ENCODE data around the gene EXOC3. TPM values are rescaled to one million over a fixed set of nuclear protein-coding genes. Genes with fewer than 3 reads are reported as not detected.

EXOC3 gene
- total and polyA plus RNA-seq, 4 donors: 34.8 to 61.0 (median 51.9) TPM

DNA sequence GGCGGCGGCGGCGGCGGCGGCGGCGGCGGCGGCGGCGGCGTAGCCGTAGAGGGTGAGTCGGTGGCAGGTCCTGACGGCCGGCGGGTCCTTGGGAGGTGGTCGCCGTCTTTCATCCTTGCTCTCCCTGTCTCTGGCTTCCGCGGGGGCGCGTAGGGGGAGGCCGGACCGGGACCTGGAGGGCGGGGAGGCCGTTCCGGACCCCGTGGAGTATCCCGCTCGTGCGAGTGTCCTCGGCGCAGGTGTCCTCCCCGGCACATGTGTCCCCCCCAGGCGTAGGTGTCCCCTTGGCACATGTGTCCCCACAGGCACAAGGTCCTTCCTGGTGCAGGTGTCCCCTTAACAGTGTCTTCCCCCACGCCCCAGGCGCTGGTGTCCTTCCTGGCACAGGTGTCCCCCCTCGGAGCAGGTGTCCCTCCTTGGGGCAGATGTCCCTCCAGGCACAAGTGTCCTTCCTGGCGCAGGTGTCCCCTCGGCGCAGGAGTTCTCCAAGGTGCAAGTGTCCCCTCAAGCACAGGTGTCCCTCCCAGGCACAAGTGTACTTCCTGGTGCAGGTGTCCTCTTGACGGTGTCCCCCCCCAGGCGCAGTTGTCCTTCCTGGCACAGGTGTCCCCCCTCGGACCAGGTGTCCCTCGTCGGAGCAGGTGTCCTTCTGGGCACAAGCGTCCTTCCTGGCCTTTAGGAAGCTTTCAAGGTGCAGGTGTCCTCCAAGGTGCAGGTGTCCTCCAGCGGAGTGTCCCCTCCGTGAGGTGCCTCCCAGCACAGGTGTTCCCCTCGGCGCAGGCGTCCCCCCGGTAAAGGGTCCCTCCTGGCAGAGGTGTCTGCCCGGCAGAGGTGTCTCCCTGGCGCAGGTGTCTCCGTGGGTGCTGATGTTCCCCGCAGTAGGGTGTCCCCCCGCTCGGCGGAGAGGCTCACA is 519 bp downstream of the EXOC3 start:
- Histone ChIP-seq H3K9me3 (ENCODE audit: control insufficient read depth in 4 of 4, insufficient read depth in 3 of 4, low read length in 3 of 4) (no peaks in the 10 kb centered on the region), H3K27ac (ENCODE audit: low read depth in 1 of 2, low read length in 1 of 2) (peak overlapping the region; percentile 56 to 66), H3K4me1 (ENCODE audit: control insufficient read depth in 5 of 5, insufficient read depth in 5 of 5, low read length in 5 of 5) (peaks cover 0 to 19% (median 4%) of the 10 kb centered on the region in 5 donors), H3K4me3 (peak overlapping the region; percentile 99), H3K27me3 (ENCODE audit: control insufficient read depth in 3 of 3, insufficient read depth in 3 of 3, low read length in 2 of 3) (no peaks in the 10 kb centered on the region), H3K9ac (ENCODE audit: insufficient read depth in 1 of 2, low read length in 2 of 2) (peak overlapping the region; percentile 50 to 76), H3K36me3 (ENCODE audit: control insufficient read depth in 4 of 4, insufficient read depth in 4 of 4, low read length in 4 of 4) (peaks cover 5 to 19% (median 17%) of the 10 kb centered on the region in 4 donors)
- DNase-seq: no peak
- TF ChIP-seq, protein P1, sequence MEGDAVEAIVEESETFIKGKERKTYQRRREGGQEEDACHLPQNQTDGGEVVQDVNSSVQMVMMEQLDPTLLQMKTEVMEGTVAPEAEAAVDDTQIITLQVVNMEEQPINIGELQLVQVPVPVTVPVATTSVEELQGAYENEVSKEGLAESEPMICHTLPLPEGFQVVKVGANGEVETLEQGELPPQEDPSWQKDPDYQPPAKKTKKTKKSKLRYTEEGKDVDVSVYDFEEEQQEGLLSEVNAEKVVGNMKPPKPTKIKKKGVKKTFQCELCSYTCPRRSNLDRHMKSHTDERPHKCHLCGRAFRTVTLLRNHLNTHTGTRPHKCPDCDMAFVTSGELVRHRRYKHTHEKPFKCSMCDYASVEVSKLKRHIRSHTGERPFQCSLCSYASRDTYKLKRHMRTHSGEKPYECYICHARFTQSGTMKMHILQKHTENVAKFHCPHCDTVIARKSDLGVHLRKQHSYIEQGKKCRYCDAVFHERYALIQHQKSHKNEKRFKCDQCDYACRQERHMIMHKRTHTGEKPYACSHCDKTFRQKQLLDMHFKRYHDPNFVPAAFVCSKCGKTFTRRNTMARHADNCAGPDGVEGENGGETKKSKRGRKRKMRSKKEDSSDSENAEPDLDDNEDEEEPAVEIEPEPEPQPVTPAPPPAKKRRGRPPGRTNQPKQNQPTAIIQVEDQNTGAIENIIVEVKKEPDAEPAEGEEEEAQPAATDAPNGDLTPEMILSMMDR (IDR thresholded peaks at IDR 0.05; ENCODE audit: control extremely low read depth, extremely low read depth): no peak
- ATAC-seq (ENCODE audit: insufficient read depth, low FRiP score): no peak
- 14 to 27% methylated on average over 44 to 62 of the region's 62 CpGs for WGBS, 2 donors

DNA sequence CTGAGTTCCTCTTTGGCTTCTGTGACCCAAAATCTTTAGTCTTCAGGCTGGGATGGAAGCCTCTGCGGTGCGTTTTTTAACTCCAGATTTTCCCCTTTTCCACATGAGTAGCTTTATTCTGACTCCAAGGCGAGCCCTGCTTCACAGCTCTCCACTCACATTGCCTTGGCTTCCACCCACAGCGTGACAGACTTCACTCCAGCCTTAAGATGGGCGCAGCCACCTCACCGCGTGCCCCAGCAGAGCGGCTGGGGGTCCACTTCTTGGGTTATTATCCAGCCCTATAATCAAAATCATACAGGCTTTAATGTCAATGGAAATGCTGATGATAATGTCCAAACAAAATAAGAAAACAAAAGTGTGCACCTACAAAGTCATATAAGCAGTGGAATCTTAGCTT is 1.2 kb downstream of the EXOC3 start:
- Histone ChIP-seq H3K36me3 (ENCODE audit: control insufficient read depth in 4 of 4, insufficient read depth in 4 of 4, low read length in 4 of 4) (peaks cover 7 to 26% (median 22%) of the 10 kb centered on the region in 4 donors), H3K27me3 (ENCODE audit: control insufficient read depth in 3 of 3, insufficient read depth in 3 of 3, low read length in 2 of 3) (no peaks in the 10 kb centered on the region), H3K4me1 (ENCODE audit: control insufficient read depth in 5 of 5, insufficient read depth in 5 of 5, low read length in 5 of 5) (peaks cover 0 to 20% (median 4%) of the 10 kb centered on the region in 5 donors), H3K9me3 (ENCODE audit: control insufficient read depth in 4 of 4, insufficient read depth in 3 of 4, low read length in 3 of 4) (no peaks in the 10 kb centered on the region), H3K9ac (ENCODE audit: insufficient read depth in 1 of 2, low read length in 2 of 2) (no peak overlapping the region), H3K4me3 (no peak overlapping the region), H3K27ac (ENCODE audit: low read depth in 1 of 2, low read length in 1 of 2) (no peak overlapping the region)
- WGBS, 2 donors: 84 to 89% methylated on average over 8 of the region's 8 CpGs
- ATAC-seq (ENCODE audit: insufficient read depth, low FRiP score) (no peak), DNase-seq (no peak)
- TF ChIP-seq, protein P1 (IDR thresholded peaks at IDR 0.05; ENCODE audit: control extremely low read depth, extremely low read depth): no peak

DNA sequence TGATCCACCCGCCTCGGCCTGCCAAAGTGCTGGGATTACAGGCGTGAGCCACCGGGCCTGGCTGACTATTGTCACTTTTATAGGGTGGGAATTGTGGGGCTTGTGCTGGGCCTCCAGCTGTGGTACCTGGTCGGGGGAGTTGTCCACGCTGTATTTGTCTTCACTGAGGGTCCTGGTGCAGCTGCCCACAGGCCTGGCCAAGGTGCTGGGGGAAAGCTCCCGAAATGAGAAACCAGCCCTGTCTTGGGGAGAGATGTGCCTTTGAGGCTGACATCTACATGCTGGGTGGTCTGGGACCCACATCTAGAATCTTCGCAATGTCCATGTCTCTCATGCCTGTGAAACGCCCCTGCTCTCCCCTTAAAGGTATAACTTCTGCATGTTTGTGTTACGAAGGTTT is 2.6 kb downstream of the EXOC3 start:
- Histone ChIP-seq H3K27me3 (ENCODE audit: control insufficient read depth in 3 of 3, insufficient read depth in 3 of 3, low read length in 2 of 3) (no peaks in the 10 kb centered on the region), H3K36me3 (ENCODE audit: control insufficient read depth in 4 of 4, insufficient read depth in 4 of 4, low read length in 4 of 4) (peaks cover 16 to 34% (median 31%) of the 10 kb centered on the region in 4 donors), H3K9ac (ENCODE audit: insufficient read depth in 1 of 2, low read length in 2 of 2) (no peak overlapping the region), H3K27ac (ENCODE audit: low read depth in 1 of 2, low read length in 1 of 2) (no peak overlapping the region), H3K4me3 (no peak overlapping the region), H3K4me1 (ENCODE audit: control insufficient read depth in 5 of 5, insufficient read depth in 5 of 5, low read length in 5 of 5) (peaks cover 0 to 20% (median 4%) of the 10 kb centered on the region in 5 donors), H3K9me3 (ENCODE audit: control insufficient read depth in 4 of 4, insufficient read depth in 3 of 4, low read length in 3 of 4) (no peaks in the 10 kb centered on the region)
- no peak for ATAC-seq (ENCODE audit: insufficient read depth, low FRiP score)
- WGBS, 2 donors: 83 to 94% methylated on average over 10 of the region's 10 CpGs
- TF ChIP-seq, protein P1 (IDR thresholded peaks at IDR 0.05; ENCODE audit: control extremely low read depth, extremely low read depth): no peak
- no peak for DNase-seq

Measured in lung (tissue), 12 donors.